Activated naive CD4-positive, alpha-beta T cell (primary cell): ENCODE measurements around the gene ARHGAP22.

Experiments
- DNase-seq, 4 experiments: peaks; one replicate each; lab custom pipeline; 2025; lab: John Stamatoyannopoulos, UW

ARHGAP22 gene

GRCh38 chr10:48511875-48512231 is 93.0 kb downstream of the ARHGAP22 start:
- no peak for DNase-seq

DNA sequence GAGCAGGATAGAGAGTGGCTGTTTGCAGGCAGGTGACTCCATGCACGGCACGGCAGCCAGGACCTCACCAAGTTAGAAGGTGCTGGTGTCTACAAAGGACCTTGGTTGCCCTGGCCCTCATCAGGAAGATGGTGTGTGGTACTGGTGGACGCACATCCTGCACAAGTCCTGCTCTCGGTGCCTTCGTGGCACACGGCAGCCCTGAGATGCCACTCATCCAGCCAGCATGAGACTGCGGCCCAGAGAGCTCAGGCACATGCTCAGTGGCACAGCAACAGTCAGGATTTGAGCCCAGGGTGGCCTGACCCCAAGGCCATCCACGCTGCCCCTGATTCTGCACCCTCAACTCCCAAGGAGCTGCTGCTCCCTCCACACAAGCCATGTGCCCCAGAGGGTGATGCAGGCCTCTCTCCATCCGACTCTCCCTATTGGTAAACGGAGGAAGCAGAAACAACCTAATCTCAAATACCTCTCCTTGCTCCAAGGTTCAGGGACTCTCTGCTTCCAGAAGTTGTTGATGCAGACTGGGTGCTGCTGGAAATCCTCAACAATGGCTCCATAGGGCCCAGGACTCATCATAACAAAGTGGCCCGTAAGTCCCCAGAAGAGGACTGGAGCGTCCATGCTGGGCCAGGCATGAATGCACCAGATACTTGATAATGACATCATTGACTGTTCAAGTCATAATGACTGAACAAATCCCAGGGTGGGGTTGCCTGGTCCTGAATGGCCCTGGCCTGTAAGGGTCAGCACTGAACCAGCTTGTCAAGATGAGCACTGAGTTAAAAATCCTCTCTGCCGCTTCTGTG is 93.6 kb downstream of the ARHGAP22 start:
- DNase-seq: no peak

DNA sequence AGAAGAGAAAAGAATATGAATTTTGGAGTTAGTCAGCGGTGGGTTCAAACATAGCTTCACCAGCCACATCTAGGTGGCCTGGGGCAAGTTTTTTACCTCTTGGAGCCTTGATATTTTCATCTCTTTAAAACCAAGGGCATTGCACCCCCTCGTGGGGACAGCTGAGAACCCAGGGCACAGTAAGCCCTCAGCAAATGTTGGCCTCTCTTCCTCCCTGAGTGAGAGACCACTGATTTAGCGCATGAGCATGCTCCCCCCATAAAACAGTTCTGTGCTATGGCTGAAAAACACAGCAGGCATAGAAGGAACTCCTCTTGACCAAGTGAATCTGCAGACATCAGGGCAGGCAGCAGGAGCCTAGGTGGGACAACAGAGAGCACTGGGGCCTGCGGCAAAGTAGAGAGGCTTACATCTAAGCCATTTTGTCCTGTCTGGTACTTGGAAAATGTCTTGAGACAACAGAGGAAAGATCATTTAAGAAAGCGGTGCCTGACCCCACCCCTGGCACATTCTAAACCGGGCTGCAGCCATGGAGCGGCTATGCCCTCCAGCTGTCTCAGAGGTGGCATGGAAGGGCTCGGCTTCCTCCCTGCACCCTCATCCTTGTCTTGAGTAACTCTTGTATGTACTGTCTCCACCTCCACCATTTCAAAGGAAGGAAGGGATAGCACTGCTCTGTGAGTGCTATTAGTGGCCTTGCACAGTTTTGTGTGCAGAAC is 94.7 kb downstream of the ARHGAP22 start:
- DNase-seq: no peak

- no peak for DNase-seq
Measured at GRCh38 chr10:48508791-48509772, 95.8 kb downstream of the ARHGAP22 start.

DNA sequence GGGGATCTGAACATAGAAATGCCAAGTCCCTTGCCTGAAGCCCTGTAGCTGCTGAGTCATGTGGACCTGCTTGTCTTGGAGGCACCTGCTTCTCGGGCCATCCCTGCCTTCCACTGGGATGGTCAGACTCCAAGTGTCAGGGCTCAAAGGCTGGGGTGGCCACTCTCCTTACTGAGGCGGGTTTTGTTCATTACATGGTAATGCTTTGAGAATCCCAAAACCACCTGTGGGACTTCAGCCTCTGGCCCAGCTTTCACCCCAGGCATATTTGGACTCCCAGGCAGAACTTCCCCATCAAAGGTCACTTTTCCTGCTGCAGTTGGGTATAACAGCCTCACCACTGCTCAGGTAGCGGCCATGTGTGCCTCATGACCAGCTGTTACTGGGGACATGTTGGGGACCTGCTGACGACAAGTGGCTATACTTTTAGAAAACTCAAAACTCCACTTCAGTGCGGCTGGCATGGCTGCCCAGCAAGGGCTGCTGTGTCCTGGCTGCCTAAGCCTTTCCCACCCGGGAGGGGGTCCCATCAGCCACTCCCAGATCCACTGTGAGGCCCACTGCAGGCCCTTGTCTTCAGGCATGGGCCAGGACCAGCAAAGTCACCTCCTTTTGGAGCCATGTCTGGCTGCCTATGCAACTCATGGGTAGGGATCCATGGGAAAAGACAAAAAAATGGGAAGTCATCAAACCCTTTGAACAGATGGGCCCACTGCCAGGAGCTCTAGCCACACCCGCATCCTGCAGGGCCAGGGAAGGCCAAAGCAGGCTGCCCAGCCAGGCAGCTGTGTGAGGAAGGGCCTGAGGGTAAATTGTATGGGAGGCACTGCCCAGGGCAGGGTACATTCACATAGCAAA is 96.7 kb downstream of the ARHGAP22 start:
- DNase-seq: no peak

- no peak for DNase-seq
Measured at GRCh38 chr10:48507494-48507893, 97.4 kb downstream of the ARHGAP22 start.

DNA sequence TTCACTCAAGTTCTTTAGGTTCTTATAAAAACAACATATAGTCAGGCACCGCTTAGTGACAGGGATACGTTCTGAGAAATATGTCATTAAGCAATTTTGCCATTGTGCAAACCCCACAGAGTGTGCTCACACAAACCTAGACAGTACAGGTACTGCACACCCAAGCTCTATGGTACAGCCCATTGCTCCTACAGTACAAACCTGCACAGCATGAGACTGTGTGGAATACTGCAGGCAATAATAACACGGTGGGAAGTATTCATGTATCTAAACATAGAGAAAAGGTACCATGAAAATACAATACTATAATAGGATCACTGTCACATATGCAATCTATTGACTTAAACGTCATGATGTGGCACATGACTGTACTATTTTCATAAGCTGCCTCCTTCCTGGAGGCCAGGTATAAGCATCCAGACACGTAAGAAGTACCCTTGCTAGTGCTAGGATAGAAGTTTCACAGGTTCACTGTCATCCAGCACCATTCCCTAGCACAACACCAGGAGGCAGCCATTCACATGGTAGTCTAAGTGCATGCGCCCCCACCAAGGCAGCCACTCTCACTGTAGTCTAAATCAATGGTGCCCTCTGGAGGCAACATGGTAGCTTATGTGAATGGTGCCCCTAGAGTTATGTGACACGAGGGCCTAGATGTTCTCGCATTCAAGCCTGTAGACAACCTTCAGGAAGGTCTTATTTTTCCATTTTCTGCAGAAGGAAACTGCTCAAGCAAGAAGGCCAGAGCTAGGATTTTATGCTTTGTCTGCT is 98.5 kb downstream of the ARHGAP22 start:
- no peak for DNase-seq

DNA sequence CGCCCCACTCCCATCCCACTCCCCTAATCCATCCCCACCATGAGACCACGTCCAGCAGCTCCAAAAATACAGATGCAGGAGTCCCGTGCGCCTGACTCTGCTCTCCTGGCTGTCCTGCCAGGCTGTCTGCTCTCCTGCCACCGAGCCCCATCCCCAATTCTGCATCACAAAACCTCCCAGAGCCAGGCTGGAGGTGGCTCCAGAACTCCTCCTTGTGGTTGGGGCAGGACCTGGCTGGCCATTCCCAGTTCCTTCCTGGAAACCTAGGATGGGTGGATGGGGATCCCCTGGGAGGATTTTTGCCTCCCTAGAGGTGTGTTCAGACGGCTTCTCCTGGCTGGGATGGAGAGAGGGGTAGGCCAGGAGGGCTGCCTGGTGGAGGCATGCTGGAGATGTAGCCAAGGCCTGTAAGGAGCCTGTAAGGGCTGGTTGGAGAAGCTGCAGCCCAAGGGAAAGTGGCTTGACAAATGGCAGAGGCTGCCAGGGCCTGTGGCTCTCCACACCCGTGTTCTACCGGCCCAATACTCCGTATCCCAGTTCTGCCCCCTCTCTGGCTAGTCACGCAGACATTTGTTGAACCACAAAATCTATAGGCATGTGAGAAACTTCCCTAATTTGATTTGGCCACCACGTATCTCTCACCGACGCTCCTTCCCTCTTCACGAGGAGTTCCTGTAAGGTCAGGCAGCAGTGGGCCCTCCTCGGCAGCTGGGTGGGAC is 99.3 kb downstream of the ARHGAP22 start:
- no peak for DNase-seq

DNA sequence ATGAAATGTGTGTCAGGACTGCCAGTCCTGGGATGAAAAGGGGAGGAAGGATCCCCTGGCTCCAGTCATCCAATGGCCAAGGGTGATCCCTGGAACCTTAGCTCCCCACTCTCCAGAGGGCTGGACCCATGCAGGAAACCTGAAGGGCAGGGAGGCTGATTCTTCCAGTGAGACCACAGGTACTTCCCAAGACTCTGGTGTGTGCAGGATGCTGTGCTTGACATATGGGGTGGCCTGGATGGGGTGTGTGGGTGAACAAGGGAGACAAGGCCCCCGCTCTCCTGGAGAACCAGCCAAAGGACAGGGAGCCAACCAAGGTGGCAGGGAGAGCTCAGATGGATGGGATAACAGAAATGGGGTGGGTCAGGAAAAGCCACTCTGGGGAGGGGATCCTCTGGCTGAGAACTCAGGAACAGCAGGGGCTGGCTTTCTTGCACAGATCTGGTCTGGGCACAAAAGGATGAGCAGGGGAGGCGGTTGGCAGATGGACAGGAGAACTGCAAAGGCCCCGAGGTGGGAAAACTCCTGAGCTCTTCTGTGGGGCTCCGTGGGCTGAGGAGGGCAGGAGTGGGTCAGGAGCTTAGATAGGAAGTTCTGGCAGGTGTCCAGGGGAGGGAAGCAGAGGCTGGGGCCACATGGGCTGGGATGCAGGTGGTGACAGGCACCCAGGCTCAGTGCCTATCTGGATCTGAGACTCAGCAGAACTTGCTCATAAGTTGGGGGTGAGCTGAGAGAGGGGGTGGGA is 100.6 kb downstream of the ARHGAP22 start:
- no peak for DNase-seq

- no peak for DNase-seq
Measured at GRCh38 chr10:48503293-48503911, 101.5 kb downstream of the ARHGAP22 start.

DNA sequence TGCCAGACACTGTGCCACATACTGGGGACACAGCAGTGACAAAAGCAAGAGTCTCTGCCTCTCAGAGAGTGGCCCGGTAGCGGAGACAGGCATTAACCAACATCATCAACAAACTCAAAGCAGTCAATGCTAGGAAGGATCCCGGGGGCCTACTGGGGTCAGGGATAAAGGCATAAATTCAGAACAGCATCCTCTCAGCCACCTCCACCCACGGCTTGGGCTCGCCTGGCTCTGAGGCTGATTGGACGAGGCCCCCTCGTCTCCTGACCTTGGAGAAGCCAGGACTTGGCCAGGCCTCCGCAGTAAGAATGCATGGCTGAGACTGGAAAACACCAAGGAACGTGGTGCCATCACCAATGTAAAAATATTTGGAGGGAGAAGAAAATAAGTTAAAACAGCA is 102.1 kb downstream of the ARHGAP22 start:
- no peak for DNase-seq

DNA sequence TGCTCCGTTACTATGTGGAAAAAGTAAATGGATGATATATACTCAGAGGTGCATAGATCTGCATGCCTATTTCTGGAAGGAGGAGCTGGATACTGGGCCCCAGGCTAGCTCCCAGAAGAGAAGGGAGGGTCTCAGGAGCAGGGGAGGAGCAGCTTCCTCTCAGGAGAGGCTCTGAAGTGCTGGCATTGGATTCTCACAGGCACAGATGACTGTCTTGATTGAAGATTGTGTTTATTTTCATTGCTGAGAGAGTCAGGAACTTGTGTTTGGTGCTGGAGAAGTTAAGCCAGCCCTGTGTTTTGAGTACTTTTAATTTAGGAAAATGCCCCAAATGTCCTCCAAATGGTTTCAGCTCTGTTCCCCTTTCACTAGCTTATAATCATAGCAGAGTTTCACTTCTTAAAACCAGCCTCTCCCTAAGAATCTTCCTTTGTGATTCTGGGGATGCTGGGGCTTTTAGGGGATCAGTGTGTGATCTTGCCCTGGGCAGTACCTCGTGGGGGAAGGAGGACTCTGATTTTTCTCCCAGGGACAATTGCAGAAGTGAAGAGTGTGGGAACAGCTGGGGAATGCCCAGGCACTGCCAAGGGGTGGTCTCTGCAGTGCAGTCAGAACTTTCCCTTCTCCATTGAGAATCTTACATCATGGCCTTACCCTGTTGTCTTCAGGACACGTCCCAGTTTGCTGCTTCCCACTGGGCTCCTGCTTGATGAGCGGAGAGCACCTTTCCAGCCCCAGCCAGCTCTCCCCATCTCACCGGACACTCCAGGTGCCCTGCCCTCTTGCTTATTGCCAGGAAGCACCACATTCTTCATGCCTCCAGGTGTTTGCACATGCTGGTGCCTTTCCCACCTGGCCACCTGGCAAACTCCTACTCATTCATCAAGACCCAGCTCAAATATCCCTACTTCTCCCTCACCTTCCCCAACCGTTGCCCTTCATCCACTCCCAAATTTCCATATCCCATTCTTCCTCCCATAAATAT is 102.8 kb downstream of the ARHGAP22 start:
- no peak for DNase-seq

DNA sequence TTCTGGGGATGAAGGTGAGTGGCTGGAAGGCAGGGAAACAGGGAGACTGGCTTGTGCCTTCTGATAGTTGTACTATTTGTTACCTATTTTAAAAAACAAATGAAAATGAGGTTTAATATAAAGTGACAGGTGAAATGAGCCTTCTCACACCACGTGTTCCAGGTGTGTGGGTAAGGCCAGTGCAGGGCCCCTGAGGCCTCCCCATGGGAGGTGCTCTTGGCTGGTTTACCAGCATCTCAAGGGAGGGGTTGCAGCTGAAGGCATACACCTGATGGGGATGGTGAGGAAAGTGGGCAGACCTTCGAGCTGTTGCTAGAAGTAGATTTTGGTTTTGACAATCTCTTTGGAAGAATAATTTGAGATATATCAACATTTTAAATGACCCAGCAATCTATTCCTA is 103.6 kb downstream of the ARHGAP22 start:
- no peak for DNase-seq

GRCh38 chr10:48500771-48501170 is 104.1 kb downstream of the ARHGAP22 start:
- DNase-seq: no peak

- DNase-seq: no peak
Measured at GRCh38 chr10:48498940-48499510, 105.8 kb downstream of the ARHGAP22 start.

- no peak for DNase-seq
Measured at GRCh38 chr10:48497780-48498770, 106.8 kb downstream of the ARHGAP22 start.
